Right ventricle myocardium superior (tissue), 1 donor: Measurements from ENCODE around the gene TSPAN3. TPM values are rescaled to one million over a fixed set of nuclear protein-coding genes. Genes with fewer than 3 reads are reported as not detected.

Experiments used
- ATAC-seq: fragments of 200-7000 bp; cut with Tn5 transposase; one replicate; pipeline ENCODE4 v1.9.1; 2020; ENCODE audit warnings: mild to moderate bottlenecking; ENCODE audit not compliant: poor library complexity
- DNase-seq: peaks from one replicate; pipeline ENCODE4 v3.0.0-alpha.2; 2020
- intact Hi-C: fragments of 100-400 bp; cut with DNase I; formaldehyde crosslinking; loops from one replicate; pipeline ENCODE4 v1.11.2; 2022
- total RNA-seq: library from RNA; stranded (reverse); fragmentation: NEBNext Ultra II Directional; extraction: Animal tissue kit (Norgen Biotek cat#: 25700); gene quantifications from one replicate; pipeline ENCODE4 v1.2.1, GENCODE V29; 2021
- donor health status: DM: no; HTN: yes; CAD: no; lungs with severe emphysema.

TSPAN3 gene
- total RNA-seq, 1 donor from 2014 or later: 85.2 TPM

GRCh38 chr15:76999996-77000395, 70.9 kb downstream of the TSPAN3 start:
- intact Hi-C loops: no loop called here
- peak; percentile 37 for DNase-seq
- no peak for ATAC-seq

DNA sequence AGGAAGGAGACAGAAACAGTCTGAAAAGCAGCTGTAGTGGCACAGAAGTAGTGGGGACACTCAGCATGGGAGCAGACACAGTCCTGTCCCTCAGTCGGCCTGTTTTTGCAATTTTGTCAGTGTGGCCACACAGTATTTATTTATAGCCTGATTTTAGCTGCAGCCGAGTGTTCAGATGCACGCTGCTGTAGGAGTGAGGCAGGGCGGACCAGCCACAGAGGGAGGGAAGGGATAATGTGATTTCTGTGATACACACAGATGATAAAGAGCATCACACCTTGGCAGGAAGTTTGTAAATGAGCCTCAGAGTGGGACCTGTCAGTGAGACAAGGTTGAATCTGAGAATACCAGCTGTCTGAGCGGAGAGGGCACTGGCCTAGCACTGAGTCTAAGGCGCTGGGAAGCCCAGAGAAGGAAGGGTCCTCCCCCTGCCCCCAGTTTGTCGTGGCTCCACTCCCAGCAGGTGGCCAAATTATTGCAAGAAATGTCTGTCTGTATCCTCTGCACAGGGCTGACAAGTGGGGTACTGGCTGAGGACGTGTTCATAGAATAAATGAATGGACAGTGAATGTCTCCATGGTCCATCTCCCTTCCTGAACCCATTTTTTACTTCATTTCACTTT, 72.1 kb downstream of the TSPAN3 start:
- intact Hi-C loops: no loop called here
- DNase-seq: peak; percentile 10
- no peak for ATAC-seq

DNA sequence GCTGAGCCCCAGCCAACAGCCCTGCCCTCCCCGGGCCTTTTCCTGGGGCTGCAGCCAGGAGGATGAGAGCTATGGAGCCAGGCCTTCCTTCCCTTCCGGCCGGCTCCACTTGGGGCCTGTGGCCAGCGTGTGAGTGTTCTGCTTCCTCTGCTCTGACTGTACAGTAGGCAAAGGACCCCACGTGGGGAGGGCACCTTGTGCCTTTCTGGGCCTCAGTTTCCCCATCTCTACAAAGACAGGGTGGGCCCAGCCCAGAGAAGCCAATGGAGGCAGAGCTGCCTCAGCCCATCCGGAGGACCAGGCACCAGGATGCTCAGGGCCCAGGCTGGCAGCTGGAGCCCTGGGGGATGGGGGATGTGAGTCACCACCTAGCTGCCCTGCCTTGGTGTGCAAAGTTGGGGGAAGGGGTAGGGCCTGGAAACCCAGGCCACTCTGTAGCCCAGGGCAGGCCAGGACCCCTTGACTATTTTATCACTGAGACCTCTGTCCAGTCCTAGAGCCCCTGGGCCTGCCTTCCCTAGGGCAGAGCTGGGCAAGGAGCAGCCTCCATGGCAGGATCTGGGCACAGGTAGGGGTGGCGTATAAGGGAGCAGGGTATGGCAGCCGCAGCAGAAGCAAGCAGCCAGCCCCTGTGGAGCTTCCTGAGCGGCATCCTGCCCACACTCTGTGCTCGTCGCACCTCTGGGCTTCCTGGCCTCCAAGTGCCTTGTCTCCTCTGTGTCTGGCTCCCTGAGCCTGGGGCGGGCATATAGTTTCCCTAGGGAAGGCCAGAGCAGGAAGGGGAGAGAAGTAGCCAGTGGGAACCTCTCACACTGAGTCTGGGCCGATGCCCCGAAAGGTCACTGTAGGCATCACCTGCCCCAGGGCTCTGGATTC, 74.1 kb downstream of the TSPAN3 start:
- peak; percentile 58 for ATAC-seq
- intact Hi-C loops: no loop called here
- DNase-seq: peak; percentile 75

DNA sequence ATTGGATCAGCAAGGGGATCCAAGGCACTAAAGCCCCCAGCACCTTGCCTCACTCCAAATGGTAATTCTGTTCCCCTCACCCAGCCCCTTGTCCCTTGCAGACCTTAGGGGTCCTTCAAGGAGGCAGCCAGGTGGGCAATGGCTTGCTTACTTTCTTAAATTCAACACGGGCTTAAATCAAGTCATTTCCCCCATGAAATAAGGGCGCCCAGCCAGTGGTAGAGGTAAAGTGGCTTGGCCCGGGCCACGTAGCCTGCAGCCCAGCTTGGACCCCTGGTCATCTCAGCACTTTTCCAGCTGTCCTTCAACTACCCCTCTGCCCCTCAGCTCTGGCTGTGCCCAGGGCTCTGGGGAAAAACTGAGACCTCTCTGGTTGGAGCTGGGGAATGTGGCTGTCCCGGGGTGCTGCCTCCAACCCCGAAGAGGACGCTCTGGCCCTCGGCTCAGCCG, 74.8 kb downstream of the TSPAN3 start:
- no peak for ATAC-seq
- no peak for DNase-seq
- intact Hi-C loops: no loop called here

DNA sequence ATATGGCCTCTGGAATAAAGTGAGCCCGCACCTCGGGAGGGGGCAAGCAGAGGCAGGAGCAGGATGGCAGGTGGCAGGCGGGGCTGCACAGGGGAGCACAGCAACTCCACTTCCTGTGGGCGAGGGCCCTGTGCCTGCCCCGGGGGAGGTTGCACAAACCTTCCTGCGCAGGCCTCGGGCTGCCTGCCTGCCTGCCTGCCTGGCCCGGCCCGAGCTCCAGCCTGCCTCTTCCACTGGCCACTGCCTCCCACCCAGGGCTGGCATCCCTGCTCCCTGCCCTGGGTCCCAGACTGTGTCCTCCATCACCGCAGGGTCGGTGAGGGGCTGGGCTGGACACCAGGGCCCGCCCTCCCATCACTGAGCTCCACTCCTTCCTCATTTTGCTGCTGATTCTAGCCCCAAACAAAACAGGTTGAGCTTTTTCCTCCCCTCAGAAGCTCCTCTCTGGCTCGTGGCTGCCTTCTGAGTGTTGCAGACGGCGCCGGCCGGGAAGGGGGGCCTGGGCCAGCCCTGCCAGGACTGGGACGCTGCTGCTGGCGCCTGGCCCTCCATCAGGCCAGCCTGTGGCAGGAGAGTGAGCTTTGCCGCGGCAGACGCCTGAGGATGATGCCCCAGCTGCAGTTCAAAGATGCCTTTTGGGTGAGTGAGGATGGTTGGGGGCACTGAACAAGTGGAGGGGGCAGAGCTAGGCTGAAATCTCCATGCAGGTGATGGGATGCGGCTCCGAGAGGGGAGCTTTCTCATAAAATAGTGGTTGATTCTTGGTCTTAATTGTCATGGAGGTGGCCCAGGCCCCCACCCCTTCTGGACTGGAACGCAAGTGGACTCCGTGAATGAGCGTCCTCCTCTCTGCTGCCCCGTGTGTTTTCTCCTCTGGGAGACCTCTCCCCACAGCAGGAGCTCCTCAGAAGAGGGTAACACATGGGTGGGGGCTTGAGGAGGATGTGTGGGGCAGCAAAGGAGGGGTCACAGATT, 75.7 kb downstream of the TSPAN3 start, which contains the start of gene PSTPIP1:
Gene PSTPIP1 (plus strand): TSS at position 156 of the 975 bp plus-strand sequence. CDS start 448 bp downstream, at position 604.
- intact Hi-C loops: no loop called here
- peak; percentile 64 for ATAC-seq
- peak; percentile 63 for DNase-seq

- no peak for ATAC-seq
- intact Hi-C loops: no loop called here
- no peak for DNase-seq
Measured at GRCh38 chr15:76994496-76994895, 76.4 kb downstream of the TSPAN3 start.

- peak; percentile 79 for DNase-seq
- ATAC-seq: peak; percentile 51
- intact Hi-C loops: no loop called here
Measured at GRCh38 chr15:76994001-76994400, 76.9 kb downstream of the TSPAN3 start.

DNA sequence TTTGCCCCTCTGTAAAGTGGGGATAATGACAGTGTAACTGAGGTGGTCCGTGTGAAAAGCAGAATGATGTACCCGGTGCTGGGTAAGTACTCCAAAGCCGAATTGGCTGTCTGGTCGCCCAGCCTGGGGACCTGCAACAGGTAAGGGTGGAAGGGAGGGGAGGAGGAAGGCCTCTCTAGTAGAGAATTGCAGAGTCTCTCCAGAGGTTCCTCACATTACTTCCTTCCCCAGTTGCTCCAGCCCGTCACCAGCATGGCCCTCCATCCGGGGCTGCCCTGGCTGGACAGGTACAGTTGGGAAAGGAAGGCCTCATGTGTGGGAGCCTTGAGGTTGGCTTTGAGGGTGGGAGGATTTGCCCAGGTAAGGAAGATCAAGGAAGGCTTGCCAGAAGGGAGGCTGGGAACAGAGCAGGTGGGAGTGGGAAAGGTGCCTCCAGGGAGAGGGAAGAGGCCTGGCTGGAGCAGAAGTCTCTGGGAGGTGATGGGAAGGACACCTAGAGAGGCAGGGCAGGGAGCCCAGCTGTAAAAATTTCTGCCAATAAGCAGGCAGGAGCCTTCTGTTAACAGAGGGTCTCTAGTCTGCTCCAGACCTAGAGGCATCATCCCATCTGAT, 77.7 kb downstream of the TSPAN3 start:
- DNase-seq: no peak
- intact Hi-C loops: no loop called here
- ATAC-seq: no peak

GRCh38 chr15:76991741-76992645, 78.9 kb downstream of the TSPAN3 start:
- ATAC-seq: no peak
- peak; percentile 68 for DNase-seq
- intact Hi-C loops: no loop called here

Other genes with a start within 250 kb of the TSPAN3 start
- gene SCAPER, start 165.8 kb downstream of the TSPAN3 start, total RNA-seq: 47.8 TPM
- gene RCN2, start 139.4 kb downstream of the TSPAN3 start, total RNA-seq: 18.9 TPM
- gene PSTPIP1, start 76.0 kb downstream of the TSPAN3 start, total RNA-seq: 5.0 TPM